ENCODE data around the gene EHF. TPM values are rescaled to one million over a fixed set of nuclear protein-coding genes. Genes with fewer than 3 reads are reported as not detected.

Gene EHF
- total and polyA plus RNA-seq, 2 of the 8 experiments (the other 6 are each of a cell fraction or from before 2014, with no cell fraction given), result not detected

- no peak for TF ChIP-seq HDAC6 (IDR thresholded peaks at IDR 0.05; ENCODE audit: low read depth, low read length)
- no peak for TF ChIP-seq FOSL1 (IDR thresholded peaks at IDR 0.05; ENCODE audit: insufficient read depth, low read depth, low read length)
- TF ChIP-seq SIRT6 (IDR thresholded peaks at IDR 0.05; ENCODE audit: low read length), result no peak
Measured at GRCh38 chr11:34631297-34631696, 10.4 kb downstream of the EHF start (continued).
